ENCODE results near the gene SERF2.
"Not testable (repeated sequence)": the region's sequence is repeated elsewhere in the genome, so short reads cannot be mapped to it uniquely, and the experiment has no call there.

Gene SERF2

GRCh38 chr15:43794269-43795037 is 2.3 kb downstream of the SERF2 start:
- no peak for DNase-seq

GRCh38 chr15:43795197-43795596 is 3.1 kb downstream of the SERF2 start:
- DNase-seq: no peak

GRCh38 chr15:43795997-43796396 is 3.9 kb downstream of the SERF2 start:
- no peak for DNase-seq

GRCh38 chr15:43796566-43796965 is 4.4 kb downstream of the SERF2 start:
- DNase-seq: no peak

- no peak for DNase-seq
Measured at GRCh38 chr15:43799209-43799944, 7.3 kb downstream of the SERF2 start.

- DNase-seq: no peak
Measured at GRCh38 chr15:43799945-43800285, 7.8 kb downstream of the SERF2 start, which contains the start of gene SERINC4. Gene SERINC4, minus strand, starts transcription at chr15:43800220. Its CDS starts 234 bp downstream, at chr15:43799986.

GRCh38 chr15:43800286-43801141 is 8.4 kb downstream of the SERF2 start, which contains the start of gene HYPK:
Gene HYPK, plus strand, starts transcription at chr15:43800599. Its CDS starts 24 bp downstream, at chr15:43800623.
- peak; percentile 79 for DNase-seq

- DNase-seq: not testable (repeated sequence)
Measured at GRCh38 chr15:43802676-43803075, 10.6 kb downstream of the SERF2 start.

GRCh38 chr15:43808435-43808950 is 16.4 kb downstream of the SERF2 start:
- no peak for DNase-seq

- no peak for DNase-seq
Measured at GRCh38 chr15:43808960-43809678, 17.0 kb downstream of the SERF2 start.

- not testable (repeated sequence) for DNase-seq
Measured at GRCh38 chr15:43815064-43815463, 22.9 kb downstream of the SERF2 start.

GRCh38 chr15:43821505-43821904 is 29.4 kb downstream of the SERF2 start:
- DNase-seq: no peak

GRCh38 chr15:43824302-43825246 is 32.5 kb downstream of the SERF2 start, which contains the start of gene MFAP1:
Gene MFAP1, minus strand, starts transcription at chr15:43824690. Its CDS starts 121 bp downstream, at chr15:43824569.
- peak; percentile 83 for DNase-seq

GRCh38 chr15:43825305-43825704 is 33.2 kb downstream of the SERF2 start:
- not testable (repeated sequence) for DNase-seq

GRCh38 chr15:43826029-43826507 is 33.9 kb downstream of the SERF2 start:
- DNase-seq: no peak

- DNase-seq: peak; percentile 44
Measured at GRCh38 chr15:43826508-43827341, 34.6 kb downstream of the SERF2 start, which contains the start of gene WDR76. Gene WDR76, plus strand, starts transcription at chr15:43827002. Its CDS starts 31 bp downstream, at chr15:43827033.

- DNase-seq: no peak
Measured at GRCh38 chr15:43828061-43828657, 36.0 kb downstream of the SERF2 start.

GRCh38 chr15:43829951-43830540 is 37.9 kb downstream of the SERF2 start:
- not testable (repeated sequence) for DNase-seq

Data from effector CD8-positive, alpha-beta T cell (primary cell).